G401.6 (cell line): ENCODE measurements around the gene DNAJB9.

Experiments used
- FAIRE-seq: peaks from 2 replicates; lab custom pipeline; 2012; peaks lifted over from hg19 to GRCh38; lab: Jason Lieb, UNC

DNAJB9 gene

DNA sequence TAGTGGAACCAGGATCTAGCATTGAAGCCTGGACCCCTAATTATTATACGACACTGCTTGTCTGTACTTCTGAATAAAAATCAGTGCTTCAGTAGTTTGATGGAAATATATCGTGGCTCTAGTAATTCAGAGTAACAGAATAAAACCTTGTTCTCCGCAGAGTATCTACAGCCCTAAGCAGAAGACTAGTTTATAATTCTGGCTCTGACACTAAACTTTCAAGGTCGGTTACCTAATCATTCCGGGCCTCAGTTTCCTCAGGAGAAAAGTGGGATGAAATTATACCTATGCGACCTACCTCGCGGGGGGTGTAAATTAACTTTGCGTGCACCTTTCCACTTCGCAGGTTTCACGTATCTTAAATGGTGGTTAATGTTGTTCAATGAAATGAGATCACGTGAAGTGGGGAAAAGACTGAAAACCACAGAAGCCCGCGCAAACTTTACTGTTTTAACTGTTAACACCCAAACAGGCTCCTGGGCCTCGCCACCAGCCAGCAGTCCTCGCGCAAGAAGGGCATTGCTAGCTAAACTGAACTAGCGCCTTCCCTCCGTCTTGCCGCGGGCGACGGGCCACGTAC lies 783 bp upstream of the DNAJB9 start:
- FAIRE-seq: no peak

DNA sequence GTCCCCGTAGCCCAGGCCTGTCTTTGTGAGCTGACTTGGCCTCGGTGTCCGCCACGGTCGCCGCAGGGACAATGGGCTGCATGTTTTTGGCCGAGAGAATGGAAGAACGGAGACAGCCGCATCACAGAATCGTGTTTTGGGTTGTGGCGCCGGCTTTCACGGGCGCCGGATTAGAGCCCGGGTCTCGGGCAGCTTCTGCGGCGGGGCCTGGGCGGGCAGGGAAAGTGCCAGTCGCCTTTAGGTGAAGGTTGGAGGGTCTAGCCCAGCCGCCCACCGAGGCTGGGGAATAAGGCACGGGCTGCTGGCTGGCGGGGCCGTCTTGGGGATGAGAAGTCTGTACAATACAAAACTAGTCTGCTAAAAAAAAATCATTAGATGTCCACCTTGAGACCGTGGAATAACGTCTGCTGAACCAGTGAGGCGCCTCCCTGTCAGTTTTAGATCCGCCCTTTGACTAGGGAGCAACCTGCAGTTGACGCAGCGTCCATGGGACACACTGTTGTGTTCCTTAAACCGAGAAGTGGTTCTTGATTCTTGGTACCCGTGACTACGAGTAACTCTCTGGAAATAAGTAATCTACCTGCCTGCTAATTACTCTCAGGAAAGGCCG lies 577 bp downstream of the DNAJB9 start:
- FAIRE-seq: no peak

DNA sequence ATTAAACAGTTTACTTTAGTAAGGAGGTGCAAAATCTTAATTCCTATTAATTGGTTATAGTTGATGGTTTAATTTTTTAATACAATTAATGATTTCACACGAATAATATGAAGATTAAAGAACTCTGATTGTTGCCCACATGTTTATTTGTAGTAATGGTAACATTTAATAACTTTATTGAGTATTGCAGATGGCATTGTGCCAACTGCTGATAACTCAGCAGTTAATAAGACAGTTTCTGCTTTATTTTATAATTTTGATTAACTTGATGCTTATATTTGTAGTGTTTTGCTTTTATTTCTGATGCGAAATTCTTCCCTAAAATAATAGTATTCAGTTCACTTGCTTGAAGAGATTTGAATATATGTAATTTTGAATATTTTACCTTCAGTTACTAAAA lies 2.8 kb downstream of the DNAJB9 start:
- FAIRE-seq: no peak

DNA sequence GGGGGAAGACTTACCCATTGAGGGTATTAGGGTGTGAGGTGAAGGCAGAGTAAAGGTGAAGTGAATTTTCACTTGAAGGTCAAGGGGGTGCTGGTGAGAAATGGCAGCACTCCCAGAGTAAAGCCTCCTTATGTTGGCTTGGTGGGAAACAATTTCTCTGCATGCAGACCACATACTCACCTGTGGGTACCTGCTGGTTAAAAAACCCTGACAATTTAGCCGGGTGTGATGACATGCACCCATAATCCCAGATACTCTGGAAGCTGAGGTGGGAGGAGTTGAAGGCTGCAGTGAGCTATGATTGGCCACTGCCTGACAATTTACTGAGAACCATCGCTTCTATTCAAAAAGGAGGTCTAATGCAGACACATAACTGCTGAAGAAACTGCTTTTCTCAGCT lies 5.5 kb downstream of the DNAJB9 start:
- no peak for FAIRE-seq

DNA sequence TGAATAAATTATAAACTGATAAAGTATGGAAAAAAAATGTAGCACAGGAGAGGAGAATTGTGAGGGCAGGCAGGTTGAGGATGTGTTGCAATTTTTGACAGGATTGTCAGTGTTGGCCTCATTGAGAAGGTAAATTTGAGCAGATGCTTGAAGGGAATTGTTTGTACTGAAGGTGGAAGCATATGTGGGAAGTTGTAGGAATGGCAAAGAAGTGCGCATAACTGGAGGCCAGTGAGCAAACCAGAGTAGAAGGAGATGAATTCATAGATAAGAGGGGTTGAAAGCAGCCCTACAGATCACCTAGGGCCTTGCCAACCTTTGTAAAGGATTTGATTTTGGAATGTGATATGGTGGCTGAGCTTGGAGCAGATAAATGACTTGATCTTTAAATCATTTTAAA lies 6.4 kb downstream of the DNAJB9 start:
- no peak for FAIRE-seq

DNA sequence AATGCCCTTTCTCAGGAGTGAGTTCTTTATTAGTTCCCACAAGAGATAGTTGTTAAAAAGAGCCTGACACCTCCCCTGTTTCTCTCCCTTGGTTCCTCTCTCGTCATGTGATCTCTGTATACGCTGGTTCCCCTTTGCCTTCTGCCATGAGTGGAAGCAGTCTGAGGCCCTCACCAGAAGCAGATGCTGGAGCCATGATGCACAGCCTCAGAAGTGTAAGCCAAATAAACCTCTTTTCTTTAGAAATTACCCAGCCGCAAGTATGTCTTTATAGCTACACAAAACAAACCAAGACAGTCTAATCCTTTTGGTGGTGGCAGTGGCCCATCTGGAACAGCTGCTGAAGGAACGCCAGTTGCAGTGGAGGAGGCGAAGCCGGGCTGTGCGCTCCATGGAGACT lies 9.3 kb downstream of the DNAJB9 start:
- no peak for FAIRE-seq

DNA sequence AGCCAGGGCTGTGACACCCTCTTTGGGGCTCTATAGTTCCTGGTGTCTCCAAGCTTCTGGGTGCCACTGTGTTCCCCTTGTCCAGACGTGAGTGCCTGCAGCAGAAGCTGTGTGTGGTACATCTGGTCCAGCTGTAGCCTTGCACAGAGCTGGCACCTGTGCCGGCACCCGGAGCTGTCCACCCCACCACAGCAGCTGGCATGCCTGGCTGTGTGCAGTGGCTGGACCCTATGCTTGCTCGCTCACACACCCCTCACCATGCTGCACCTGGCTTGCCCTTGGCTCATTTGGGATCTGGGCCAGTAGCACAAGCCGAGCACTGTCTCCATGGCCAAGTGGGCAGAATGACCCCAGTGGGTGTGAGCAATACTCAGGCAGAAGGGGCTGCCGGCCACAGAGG lies 10.6 kb downstream of the DNAJB9 start:
- FAIRE-seq: no peak

DNA sequence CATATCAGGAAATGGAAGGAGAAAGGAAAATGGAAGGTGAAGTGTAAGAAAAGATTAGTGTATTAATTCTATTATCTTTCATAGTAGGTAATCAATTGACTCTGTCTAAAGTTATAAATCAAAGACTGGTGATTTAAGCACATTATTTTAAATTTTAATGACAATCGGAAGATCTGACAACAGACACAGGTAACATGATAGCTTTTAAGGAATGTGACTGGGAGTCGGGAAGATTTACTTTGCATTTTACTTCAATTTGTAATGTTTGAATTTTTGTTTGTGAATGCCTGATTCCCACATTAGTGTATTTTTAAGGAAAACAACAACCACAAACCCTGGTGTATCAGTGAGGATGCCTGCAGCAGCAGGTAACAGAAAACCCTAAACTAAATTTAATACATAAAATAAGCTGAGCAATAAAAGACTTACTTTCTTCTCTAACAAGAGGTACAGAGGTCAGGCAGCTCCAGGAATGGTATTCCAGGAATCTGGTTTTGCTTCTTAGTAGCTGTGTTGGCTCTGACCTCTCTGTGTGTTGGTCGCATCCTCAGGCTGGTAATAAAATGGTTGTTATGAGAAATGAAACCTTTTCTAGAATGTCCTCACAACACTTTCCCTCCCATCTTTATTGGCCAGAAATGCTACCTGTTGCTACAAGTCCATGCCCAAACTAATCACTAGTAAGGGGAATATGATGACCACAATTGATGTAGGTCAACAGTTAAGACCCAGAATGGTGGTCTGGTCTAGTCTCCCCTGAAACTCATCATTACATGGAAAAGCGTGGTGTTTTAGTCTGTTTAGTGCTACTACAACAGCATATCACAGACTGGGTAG lies 12.2 kb downstream of the DNAJB9 start:
- peak; percentile 94 for FAIRE-seq

DNA sequence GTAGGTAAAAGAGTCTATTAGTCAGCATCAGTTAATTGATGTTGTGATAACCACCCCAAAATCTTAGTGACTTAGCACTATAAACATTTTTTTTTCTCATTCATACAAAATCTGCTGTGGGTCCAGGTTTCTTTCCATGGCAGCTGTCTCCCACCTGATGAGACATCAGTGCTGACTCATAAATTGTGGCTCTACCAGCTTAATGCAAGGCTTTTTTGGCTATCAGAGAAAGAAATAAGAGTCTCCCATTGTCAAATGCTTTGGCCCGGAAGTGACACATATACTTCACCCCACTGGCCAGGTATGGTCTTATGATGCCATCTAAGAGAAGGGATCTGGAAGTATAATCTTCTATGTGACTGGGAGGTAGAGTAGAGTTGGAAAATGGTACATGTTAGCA lies 14.5 kb downstream of the DNAJB9 start:
- no peak for FAIRE-seq

DNA sequence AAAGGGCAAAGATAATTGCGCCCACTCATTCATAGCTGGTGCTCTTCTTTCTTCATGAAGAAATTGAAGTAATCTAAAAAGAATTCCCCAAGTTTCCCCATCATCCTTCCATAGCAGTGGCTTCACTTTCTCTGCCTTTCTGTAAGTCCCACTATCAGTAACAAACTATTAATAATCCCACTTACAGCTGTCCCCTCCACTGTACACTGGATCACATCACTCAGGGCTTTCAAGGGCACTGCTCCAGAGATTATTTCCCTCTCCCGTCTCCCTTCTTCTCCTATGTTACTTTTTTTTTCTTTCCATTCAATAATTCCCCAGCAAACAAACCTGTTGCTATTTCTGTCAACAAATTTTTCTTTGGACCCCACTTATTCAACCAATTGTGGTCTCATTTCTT lies 16.2 kb downstream of the DNAJB9 start:
- FAIRE-seq: no peak

DNA sequence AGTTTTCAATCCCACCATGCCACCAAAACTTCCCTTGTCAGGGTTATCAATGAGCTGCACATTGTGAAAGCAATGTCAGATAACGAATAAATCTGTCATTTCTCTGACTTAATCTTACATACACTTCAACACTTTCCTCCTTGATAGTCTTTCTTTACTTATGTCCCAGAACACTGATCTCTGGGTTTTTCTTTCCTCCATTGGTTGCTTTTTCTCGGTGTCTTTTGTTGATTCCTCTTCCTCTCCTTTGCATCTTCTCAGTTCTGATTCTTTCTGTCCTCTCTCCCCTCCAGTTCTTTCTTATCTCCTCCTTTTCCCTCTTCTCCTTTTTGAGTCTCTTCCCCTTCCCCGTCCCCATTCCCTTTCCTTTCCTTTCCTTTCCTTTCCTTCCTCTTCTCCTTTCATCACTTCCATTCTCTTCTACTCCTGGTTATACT lies 16.6 kb downstream of the DNAJB9 start:
- FAIRE-seq: no peak

DNA sequence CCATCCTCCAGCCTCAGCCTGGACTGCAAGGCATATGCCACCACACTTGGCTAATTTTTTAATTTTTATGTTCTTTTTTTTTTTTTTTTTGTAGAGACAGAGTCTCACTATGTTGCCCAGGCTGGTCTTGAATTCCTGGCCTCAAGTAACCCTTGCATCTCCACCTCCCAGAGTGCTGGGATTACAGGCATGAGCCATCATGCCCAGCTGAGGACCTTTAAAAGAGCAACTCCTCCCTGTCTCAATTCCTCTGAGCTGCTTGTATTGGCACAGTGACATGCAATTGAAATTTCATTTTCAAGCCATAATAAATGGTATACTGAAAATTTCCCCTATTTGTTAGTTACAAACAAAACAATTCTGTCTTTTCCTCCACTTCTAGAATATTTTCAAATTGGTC lies 19.5 kb downstream of the DNAJB9 start:
- FAIRE-seq: no peak

DNA sequence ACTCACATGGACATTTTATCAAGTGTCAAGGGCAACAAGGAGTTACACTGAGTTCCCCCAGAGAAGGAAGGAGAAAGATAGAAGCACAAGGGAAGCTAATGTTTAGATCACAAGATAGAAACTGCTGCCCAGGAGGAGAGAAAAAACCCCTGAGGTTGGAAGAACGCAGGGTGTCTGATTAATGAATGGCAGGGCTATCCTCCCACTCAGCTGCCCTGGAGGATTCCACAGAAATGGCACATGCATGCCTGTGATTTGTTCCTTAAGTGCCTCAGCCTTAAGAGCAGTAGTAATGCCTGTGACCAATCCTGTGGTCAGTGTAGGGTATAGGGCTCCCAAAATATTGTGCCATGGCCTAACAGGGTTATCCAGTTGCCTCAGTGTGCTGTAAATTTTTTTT lies 20.2 kb downstream of the DNAJB9 start:
- FAIRE-seq: no peak

DNA sequence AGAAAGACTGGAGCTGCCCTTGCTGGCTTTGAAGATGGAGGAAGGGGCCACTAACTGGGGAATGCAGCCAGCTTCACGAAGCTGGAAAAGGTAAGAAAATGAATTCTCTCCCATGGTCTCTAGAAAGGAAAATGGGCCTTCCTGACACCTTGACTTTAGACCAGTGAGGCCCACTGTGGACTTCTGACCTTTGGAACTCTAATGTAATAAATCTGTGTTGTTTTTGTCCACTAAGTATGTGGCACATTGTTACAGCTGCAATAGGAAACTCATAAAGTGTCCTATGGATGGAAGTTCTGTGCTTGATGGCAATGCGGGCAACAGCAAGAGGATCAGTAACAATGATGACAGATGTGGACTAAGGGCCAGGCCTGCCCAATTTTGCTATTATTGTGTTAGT lies 20.9 kb downstream of the DNAJB9 start:
- no peak for FAIRE-seq

DNA sequence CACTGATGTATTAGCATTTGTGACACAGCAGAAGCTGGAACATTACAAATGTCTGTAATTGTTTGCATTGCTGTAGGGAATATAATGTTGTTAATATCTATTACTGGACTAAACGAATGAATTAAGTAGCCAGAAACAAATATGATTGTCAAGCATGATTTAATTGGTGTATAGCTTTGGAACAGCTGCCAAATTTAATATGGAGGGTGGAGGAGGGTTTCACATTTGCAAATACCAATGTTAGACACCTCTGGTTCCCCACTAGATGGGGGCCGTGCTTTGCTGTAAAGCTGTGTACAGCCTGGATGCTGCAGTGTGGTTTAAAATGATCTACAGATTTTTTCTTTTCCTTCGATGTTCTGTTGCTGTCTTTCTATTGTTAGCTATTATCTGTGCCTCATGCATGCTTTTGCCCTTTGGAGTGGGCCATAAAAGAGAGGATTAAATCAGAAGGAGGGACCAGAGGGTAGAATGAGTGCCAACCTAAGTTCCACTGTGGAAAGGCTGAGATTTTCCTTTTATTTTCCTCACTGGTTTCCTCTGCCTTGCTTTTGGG lies 23.1 kb downstream of the DNAJB9 start:
- FAIRE-seq: no peak

DNA sequence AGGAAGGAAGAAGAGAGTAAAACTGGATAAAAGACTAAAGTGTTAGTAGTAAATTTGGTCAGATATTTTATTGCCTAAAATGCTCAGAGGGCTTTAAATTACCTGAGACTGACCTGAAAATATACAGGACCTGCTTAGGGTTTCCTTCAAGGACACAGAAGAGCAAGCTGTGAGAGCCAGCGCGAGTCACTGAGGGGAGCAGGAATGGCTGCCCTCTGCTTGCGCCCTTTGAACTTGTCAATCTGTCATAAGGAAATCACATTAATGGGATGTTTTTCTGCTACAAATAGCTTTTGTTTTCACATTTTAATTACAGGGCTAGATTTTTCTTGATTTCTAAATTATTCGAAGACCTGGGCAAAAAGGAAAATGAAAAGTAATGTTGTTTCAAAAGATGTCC lies 26.9 kb downstream of the DNAJB9 start:
- FAIRE-seq: no peak

DNA sequence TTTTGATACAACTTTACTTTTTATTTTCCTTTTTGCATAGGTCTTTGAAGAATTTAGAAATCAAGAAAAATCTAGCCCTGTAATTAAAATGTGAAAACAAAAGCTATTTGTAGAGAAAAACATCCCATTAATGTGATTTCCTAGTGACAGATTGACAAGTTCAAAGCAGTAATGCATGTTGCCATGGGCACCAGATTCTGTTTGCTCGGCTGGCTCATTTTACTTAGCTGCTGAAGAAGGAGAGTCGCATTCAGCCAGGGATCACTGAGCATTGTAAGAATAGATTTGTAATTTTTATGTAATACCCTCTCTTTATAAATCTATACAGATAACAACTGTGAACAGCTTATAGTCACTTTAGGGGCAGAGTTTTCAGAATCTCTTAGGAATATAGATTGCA lies 28.5 kb downstream of the DNAJB9 start:
- FAIRE-seq: no peak

DNA sequence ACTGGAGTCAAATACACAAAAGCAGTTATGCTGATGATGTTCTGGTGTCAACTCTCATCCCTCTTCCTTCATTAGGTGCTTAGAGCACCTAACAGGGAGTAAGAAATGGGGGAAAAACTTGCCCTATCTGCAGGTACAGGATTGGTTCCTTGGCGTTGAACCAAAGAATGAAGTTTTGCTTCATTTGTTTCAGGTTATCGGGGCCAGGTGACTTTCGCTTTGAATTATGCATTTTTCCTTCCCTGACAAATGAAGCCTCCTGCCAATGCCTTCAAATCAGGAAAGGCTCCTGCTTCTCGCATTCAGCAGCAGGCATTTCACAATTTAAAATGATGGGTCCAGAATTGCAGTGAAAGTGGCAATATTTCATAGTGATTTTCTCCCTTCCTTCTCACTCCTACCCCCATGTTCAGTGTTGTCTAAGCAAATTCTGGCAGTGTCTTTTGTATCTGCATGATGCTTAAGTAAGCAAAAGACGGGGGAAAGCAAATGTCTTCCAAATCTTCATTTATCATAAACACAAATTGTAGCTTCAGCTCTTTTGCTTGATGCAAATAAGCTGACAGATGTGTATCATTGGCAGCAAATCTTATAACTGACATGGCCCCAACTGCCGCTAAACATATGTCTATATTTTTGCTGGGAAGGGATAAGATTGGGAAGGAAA lies 29.4 kb downstream of the DNAJB9 start:
- FAIRE-seq: no peak

DNA sequence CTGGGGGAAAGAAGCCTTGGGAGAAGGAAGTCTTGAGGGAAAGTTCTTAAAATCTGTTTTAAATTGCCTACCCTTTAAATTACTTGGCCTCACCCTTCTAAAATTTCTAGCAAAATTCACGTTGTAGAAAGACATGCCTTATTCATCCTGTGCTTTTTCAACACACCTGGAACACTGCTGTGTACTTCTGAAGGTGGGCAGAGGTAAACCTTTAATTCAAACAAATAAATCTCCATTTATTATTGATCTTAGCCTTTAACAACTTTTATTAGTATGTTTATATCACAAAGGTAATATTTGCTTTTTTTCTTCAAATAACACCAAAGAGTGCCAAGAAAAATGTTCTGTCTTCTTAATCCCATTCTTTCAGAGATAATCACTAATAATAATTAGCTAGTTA lies 30.7 kb downstream of the DNAJB9 start:
- FAIRE-seq: no peak

DNA sequence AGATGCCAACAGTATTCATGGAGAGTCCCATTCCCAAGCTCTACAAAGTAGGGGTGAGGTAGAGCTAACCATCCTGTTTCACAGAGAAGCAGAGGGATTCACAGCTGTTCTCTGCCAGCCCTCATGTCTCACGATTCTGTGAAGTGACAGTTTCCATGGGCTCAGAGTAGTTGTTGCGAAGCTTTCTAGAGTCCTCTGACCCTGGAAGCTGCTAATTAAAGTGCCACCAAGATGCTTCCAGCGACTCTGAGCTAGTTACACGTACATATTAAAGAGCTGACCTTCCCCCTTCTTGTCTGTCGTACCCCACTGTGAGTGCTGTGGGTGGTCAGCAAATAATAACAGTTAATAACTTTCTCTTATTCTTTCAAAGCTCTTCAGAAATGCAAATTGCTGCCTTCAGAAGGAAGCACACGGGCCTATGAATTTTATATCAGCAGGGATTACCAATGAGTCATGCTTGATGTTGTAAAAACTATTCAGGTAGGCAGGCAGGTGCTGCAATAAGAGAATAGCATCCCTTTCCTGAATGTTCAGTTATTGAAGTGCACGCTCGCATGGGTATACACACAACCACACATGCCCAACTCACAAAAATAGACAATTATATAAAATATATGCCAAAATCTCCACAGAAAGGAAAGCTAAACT lies 34.1 kb downstream of the DNAJB9 start:
- FAIRE-seq: no peak

DNA sequence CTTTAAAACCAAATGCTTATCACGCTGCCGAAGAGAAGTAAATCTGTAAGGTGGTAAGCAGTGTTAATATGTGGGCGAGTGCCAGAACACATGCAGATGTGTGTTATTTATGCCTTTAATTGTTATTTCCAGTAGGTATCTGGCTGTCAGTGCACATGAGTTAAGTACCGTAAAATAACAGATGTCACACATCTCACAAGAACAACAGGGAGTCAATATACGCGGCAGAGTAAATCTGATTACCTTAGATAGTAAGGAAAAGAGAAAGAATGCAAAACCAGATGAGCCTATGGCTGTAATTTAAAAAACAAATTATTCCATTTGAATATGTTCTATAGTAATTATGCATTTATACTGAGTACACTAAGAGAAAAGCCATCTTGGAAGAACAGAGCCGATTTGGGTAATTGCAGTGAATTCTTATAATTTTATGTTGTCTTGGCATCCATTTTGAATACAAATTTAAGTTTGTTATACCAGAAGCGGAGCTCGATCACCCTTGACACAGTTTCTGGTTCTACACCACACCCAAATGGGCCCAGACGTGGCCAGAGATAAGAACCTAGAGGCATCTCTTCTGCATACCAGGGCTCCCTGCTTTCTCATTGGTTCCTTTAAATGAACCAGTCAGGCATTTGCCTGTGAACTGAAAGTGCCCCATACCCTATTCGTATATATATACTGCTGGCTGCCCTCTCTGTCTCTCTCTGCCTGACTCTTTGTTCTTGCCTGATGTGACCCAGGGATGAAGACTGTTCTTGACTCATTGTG lies 34.8 kb downstream of the DNAJB9 start:
- no peak for FAIRE-seq
